ENCODE results near the gene NEO1. TPM values are rescaled to one million over a fixed set of nuclear protein-coding genes. Genes with fewer than 3 reads are reported as not detected.

Gene NEO1
- total and polyA plus RNA-seq, 2 of the 13 experiments (the other 11 are each of a cell fraction or from before 2014, with no cell fraction given) = 8.4 to 11.0 TPM

DNA sequence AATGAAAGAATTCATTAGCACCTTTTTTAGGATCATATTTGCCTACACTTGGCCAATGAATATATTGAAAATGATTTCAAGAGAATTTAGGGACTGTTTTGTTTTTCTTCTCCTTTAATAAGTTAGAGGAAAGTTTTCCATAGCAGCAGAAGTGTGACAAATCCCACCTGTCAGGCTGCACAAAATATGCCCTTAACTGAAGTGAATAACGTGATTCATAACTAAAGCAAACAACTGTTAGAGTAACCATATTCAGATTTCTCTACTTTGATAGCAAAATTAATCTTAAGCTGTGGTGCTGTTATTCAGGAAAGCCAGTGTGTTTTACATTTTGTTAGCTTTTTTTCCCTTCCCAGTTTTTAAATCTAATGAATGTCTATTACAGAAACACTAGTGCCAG is 195.1 kb downstream of the NEO1 start:
- no peak overlapping the region for H3K9ac ChIP-seq (ENCODE audit: insufficient read depth, low read depth, low read length)
- BruUV-seq (replicated peaks) = no TSS peak
- H3K4me3 ChIP-seq (replicated peaks in 1 of 3; ENCODE audit: insufficient read depth in 1 of 3, low read depth in 2 of 3, low read length in 3 of 3) = no peak overlapping the region
- H2AFZ ChIP-seq (ENCODE audit: low read length) = no peak overlapping the region
- H3K27ac ChIP-seq (ENCODE audit: extremely low read length, insufficient read depth, low read length) = no peak overlapping the region
- ATAC-seq (no peak), FAIRE-seq (no peak), DNase-seq (ENCODE audit: low spot score) (no peak)
- H3K27me3 ChIP-seq (ENCODE audit: control insufficient read depth in 1 of 2, insufficient read depth in 2 of 2, low read length in 2 of 2) = no peaks in the 10 kb centered on the region
- ChIA-PET POLR2A (no interaction called here), CTCF (ENCODE audit: low intra/inter-chr PET ratio, low total read pairs) (no interaction called here)
- no peaks in the 10 kb centered on the region for H3K9me3 ChIP-seq (ENCODE audit: low read length)
- 85% methylated on average over 1 of the region's 1 CpG for WGBS (ENCODE audit: low lambda C conversion rate)
- intact Hi-C loops (cut with micrococcal nuclease; ENCODE audit: unreplicated experiment) = loop anchor here (10.0 kb wide), 1 partner anchor 453 kb away; no protein-coding TSS in a partner anchor
- no peak overlapping the region for H3K4me2 ChIP-seq (ENCODE audit: low read depth, low read length)
- TF ChIP-seq ZNF225 (CRISPR knock-in tag; IDR thresholded peaks at IDR 0.05) (no peak), ZNF672 (CRISPR knock-in tag; IDR thresholded peaks at IDR 0.05) (no peak), ZNF761 (CRISPR knock-in tag; conservative IDR thresholded peaks at IDR 0.05) (no peak), JUN (CRISPR knock-in tag; IDR thresholded peaks at IDR 0.05) (no peak), RELA (CRISPR knock-in tag; IDR thresholded peaks at IDR 0.05) (no peak), ATF2 (CRISPR knock-in tag; IDR thresholded peaks at IDR 0.05) (no peak), BRCA1 (CRISPR knock-in tag; IDR thresholded peaks at IDR 0.05) (no peak), FLYWCH1 (CRISPR knock-in tag; IDR thresholded peaks at IDR 0.05) (no peak), SYNCRIP (IDR thresholded peaks at IDR 0.05; ENCODE audit: insufficient read depth, low read depth, low read length) (no peak), ZBTB42 (CRISPR knock-in tag; IDR thresholded peaks at IDR 0.05) (no peak), ZNF703 (CRISPR knock-in tag; IDR thresholded peaks at IDR 0.05; ENCODE audit: borderline replicate concordance) (no peak), NR2C2 (CRISPR knock-in tag; IDR thresholded peaks at IDR 0.05; ENCODE audit: borderline replicate concordance) (no peak), POGZ (CRISPR knock-in tag; IDR thresholded peaks at IDR 0.05) (no peak), KLF11 (CRISPR knock-in tag; IDR thresholded peaks at IDR 0.05) (no peak), ZNF781 (CRISPR knock-in tag; IDR thresholded peaks at IDR 0.05; ENCODE audit: borderline replicate concordance, not compliant biosample characterization) (no peak), FIP1L1 (IDR thresholded peaks at IDR 0.05; ENCODE audit: borderline replicate concordance, insufficient read depth, low read depth, low read length) (no peak)
- TF ChIP-seq, protein P1, sequence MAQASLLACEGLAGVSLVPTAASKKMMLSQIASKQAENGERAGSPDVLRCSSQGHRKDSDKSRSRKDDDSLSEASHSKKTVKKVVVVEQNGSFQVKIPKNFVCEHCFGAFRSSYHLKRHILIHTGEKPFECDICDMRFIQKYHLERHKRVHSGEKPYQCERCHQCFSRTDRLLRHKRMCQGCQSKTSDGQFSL (CRISPR knock-in tag; IDR thresholded peaks at IDR 0.05) = no peak
- TF ChIP-seq, protein P2, sequence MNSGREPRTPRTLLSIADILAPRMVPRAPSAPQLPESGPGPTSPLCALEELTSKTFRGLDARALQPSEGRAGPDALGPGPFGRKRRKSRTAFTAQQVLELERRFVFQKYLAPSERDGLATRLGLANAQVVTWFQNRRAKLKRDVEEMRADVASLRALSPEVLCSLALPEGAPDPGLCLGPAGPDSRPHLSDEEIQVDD (CRISPR knock-in tag; IDR thresholded peaks at IDR 0.05; ENCODE audit: borderline replicate concordance) = no peak
- H3K36me3 ChIP-seq (replicated peaks in 1 of 2; ENCODE audit: control insufficient read depth in 1 of 2, insufficient read depth in 2 of 2, low read length in 2 of 2) = 0 out of 5 replicates have a peak, but pooled peaks cover 0 to 4% of the 10 kb centered on the region in 2 experiments
- in situ Hi-C loops (cut with HindIII; ENCODE audit: extremely low pct_ligation_motif_present, low pct_unique_long_range_greater_than_20kb) = no loop called here
- H3K4me1 ChIP-seq (ENCODE audit: insufficient read depth, low read length) = no peaks in the 10 kb centered on the region
- no peaks in the 10 kb centered on the region for H4K20me1 ChIP-seq (ENCODE audit: insufficient read depth, low read length)
- H3K79me2 ChIP-seq (ENCODE audit: insufficient read depth, low read length) = no peaks in the 10 kb centered on the region
